CD1c-positive myeloid dendritic cell (primary cell): ENCODE measurements around the gene ACTA1.
A peak's percentile ranks its signal among the peaks of the same experiment; 100 is the strongest.
"Not testable (repeated sequence)": the region's sequence is repeated elsewhere in the genome, so short reads cannot be mapped to it uniquely, and the experiment has no call there.

ENCODE experiments used
- DNase-seq: peaks from one replicate; pipeline ENCODE4 v3.0.0-alpha.2; 2016; ENCODE audit errors: extremely low spot score

ACTA1 gene

GRCh38 chr1:229440851-229441537, 7.1 kb upstream of the ACTA1 start:
- no peak for DNase-seq

GRCh38 chr1:229438021-229438420, 4.1 kb upstream of the ACTA1 start:
- no peak for DNase-seq

GRCh38 chr1:229437443-229437842, 3.5 kb upstream of the ACTA1 start:
- no peak for DNase-seq

- no peak for DNase-seq
Measured at GRCh38 chr1:229436201-229436600, 2.3 kb upstream of the ACTA1 start.

- no peak for DNase-seq
Measured at GRCh38 chr1:229434641-229435051, 752 bp upstream of the ACTA1 start.

- DNase-seq, result no peak
Measured at GRCh38 chr1:229433364-229434004, 410 bp downstream of the ACTA1 start.

- DNase-seq, result no peak
Measured at GRCh38 chr1:229432905-229433304, 989 bp downstream of the ACTA1 start.

GRCh38 chr1:229432116-229432461, 1.8 kb downstream of the ACTA1 start:
- no peak for DNase-seq

- peak; percentile 16 for DNase-seq
Measured at GRCh38 chr1:229431284-229432115, 2.4 kb downstream of the ACTA1 start.

- DNase-seq, result peak; percentile 50
Measured at GRCh38 chr1:229430761-229431283, 3.1 kb downstream of the ACTA1 start.

- no peak for DNase-seq
Measured at GRCh38 chr1:229428256-229428655, 5.6 kb downstream of the ACTA1 start.

GRCh38 chr1:229427572-229427971, 6.3 kb downstream of the ACTA1 start:
- DNase-seq, result no peak

- DNase-seq, result no peak
Measured at GRCh38 chr1:229425564-229426159, 8.2 kb downstream of the ACTA1 start.

- no peak for DNase-seq
Measured at GRCh38 chr1:229420765-229421164, 13.1 kb downstream of the ACTA1 start.

GRCh38 chr1:229420224-229420623, 13.7 kb downstream of the ACTA1 start:
- no peak for DNase-seq

GRCh38 chr1:229418586-229418985, 15.3 kb downstream of the ACTA1 start:
- not testable (repeated sequence) for DNase-seq

- DNase-seq, result not testable (repeated sequence)
Measured at GRCh38 chr1:229412810-229413209, 21.1 kb downstream of the ACTA1 start.

- DNase-seq, result no peak
Measured at GRCh38 chr1:229412056-229412455, 21.8 kb downstream of the ACTA1 start.

GRCh38 chr1:229411434-229412055, 22.3 kb downstream of the ACTA1 start:
- no peak for DNase-seq

- DNase-seq, result peak; percentile 41
Measured at GRCh38 chr1:229410692-229411433, 23.0 kb downstream of the ACTA1 start.

- peak; percentile 26 for DNase-seq
Measured at GRCh38 chr1:229410370-229410691, 23.6 kb downstream of the ACTA1 start.
